Lower leg skin (tissue), 4 donors: ENCODE data around the gene RAD51B. TPM values are rescaled to one million over a fixed set of nuclear protein-coding genes. Genes with fewer than 3 reads are reported as not detected.
A peak's percentile ranks its signal among the peaks of the same experiment; 100 is the strongest.

Experiments used
- DNase-seq, 2 donors: peaks; one replicate each; pipeline ENCODE4 v3.0.0-alpha.2; 2019; ENCODE audit warnings: low spot score in 2 of 2
- H3K4me3 ChIP-seq: fragments of 200-600 bp; sonication (generic); 2 replicates; pipeline ENCODE4 v1.5.1; 2017; ENCODE audit warnings: mild to moderate bottlenecking, low read depth; ENCODE audit not compliant: poor library complexity, severe bottlenecking
- POLR2A ChIP-seq, 2 donors: fragments of 450-650 bp; IDR thresholded peaks; one replicate each; pipeline ENCODE4 v1.6.1; 2016 to 2017; ENCODE audit warnings: antibody characterized with exemption in 2 of 2, mild to moderate bottlenecking in 1 of 2, moderate library complexity in 1 of 2
- WGBS, 2 donors: methylation state at CpG; one replicate each; pipeline ENCODE4 v1.1.5; 2018; 5-methylcytosine and 5-hydroxymethylcytosine counted together
- intact Hi-C: fragments of 100-400 bp; cut with DNase I; formaldehyde crosslinking; loops from one replicate; pipeline ENCODE4 v1.15.0; 2023; ENCODE audit warnings: low total_unique reads
- total RNA-seq, 4 donors: library from RNA; depleted of rRNA; stranded (reverse); fragments of >200 nt; gene quantifications; one replicate each; pipeline ENCODE4 v1.1.0, GENCODE V29; 2016
- TF ChIP-seq, protein P1 (sequence below), 3 donors: fragments of 450-650 bp; IDR thresholded peaks; one replicate each; pipeline ENCODE4 v1.5.1; 2016; ENCODE audit warnings: antibody characterized with exemption in 3 of 3, mild to moderate bottlenecking in 3 of 3, moderate library complexity in 2 of 3

RAD51B gene
- total RNA-seq, 4 donors from 2014 or later: 6.1 to 27.2 (median 13.6) TPM

DNA sequence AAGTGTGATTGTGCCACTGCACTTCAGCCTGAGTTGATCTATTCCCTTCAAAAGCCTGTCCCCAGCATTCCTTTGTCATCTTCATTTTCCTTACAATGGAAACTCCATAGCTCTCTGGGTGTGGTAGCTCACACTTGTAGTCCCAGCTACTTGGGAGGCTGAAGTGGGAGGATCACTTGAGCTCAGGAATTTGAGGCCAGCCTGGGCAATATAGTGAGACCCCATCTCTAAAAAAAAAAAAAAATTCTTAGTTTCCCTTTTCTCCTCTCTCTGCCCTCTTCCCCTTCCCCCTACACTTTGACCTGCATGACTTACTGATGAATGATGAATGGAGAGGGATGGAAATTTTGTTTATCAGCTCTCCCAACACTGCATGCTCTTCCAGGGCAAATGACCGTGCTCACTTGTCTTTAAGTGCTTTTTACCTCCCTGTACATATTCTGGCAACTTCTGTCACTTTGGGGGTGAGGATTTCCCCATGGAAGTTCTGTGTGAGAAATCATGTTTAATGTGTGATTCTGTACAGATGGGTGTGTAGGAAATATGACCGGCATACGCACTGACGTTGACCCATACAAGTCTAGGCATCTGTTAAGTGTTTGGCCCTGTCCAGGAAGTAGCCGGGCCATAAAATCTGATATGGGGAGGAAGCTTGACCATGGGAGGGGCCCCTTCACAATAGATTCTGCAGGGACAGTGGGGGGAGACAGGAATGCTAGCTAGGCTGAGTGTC is 907.9 kb downstream of the RAD51B start:
- no peak overlapping the region for H3K4me3 ChIP-seq
- DNase-seq: no peak
- intact Hi-C loops: no loop called here
- 79 to 83% methylated on average over 5 of the region's 5 CpGs for WGBS, 2 donors
- no peak for TF ChIP-seq POLR2A (IDR thresholded peaks at IDR 0.05)
- TF ChIP-seq, protein P1, sequence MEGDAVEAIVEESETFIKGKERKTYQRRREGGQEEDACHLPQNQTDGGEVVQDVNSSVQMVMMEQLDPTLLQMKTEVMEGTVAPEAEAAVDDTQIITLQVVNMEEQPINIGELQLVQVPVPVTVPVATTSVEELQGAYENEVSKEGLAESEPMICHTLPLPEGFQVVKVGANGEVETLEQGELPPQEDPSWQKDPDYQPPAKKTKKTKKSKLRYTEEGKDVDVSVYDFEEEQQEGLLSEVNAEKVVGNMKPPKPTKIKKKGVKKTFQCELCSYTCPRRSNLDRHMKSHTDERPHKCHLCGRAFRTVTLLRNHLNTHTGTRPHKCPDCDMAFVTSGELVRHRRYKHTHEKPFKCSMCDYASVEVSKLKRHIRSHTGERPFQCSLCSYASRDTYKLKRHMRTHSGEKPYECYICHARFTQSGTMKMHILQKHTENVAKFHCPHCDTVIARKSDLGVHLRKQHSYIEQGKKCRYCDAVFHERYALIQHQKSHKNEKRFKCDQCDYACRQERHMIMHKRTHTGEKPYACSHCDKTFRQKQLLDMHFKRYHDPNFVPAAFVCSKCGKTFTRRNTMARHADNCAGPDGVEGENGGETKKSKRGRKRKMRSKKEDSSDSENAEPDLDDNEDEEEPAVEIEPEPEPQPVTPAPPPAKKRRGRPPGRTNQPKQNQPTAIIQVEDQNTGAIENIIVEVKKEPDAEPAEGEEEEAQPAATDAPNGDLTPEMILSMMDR (IDR thresholded peaks at IDR 0.05): no peak

DNA sequence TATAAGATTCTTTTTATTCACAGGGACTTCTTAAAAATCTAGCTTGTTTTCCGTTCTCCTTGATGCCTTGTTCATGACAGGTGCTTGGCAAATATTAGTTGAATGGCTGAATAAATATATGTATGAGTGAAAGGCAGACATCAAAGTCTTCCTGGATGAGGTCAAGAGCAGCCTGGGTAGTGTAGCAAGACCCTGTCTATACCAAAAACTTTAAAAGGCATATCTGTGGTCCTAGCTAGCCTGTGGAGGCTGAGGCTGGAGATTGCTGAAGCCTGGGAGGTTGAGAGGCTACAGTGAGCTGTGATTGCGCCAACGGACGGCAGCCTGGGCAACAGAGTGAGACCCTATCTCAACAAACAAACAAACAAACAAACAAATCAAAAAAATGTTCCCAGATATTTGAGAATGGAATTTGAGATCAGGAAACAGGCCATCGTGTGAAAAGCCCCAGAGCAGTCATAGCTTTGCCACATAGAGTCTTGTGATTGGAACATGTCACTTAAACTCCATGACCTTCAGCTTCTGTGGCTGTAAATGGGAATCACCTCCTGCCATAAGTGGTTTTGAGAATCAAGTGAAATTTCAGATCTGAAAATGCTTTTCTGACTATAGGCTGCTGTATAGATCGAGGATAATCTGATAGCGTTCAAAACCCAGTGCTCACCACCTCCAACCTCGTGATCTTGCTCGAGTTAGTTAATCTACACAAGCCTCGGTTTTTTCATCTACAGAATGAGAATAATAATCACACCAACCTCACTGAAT is 908.9 kb downstream of the RAD51B start:
- WGBS, 2 donors: 79 to 83% methylated on average over 10 of the region's 10 CpGs
- H3K4me3 ChIP-seq: no peak overlapping the region
- intact Hi-C loops: no loop called here
- DNase-seq: peak in 1 of 2 donors; percentile 32
- TF ChIP-seq, protein P1 (IDR thresholded peaks at IDR 0.05): no peak
- TF ChIP-seq POLR2A (IDR thresholded peaks at IDR 0.05): no peak

DNA sequence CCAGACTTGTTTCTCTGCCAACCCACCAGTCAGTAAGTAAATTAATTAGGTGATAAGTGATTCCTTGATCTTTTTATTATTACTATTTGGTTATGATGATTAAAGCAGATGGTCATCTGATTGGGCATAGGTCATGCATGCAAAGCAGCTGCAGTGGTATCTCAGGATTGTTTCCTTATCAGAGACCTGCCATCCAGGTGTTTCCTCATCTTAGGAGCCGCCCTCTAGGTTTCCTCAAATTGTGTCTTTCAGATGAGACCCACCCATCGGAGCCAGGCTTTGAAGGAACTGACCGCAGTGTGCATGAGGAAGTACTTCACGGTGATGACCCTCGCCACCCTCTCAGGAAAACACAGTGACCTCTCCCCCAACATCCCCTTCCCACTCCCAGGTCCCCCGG is 910.0 kb downstream of the RAD51B start:
- peak in 1 of 2 donors; percentile 82 for DNase-seq
- intact Hi-C loops: no loop called here
- no peak overlapping the region for H3K4me3 ChIP-seq
- TF ChIP-seq, protein P1 (IDR thresholded peaks at IDR 0.05): no peak
- TF ChIP-seq POLR2A (IDR thresholded peaks at IDR 0.05): no peak
- 75 to 85% methylated on average over 6 of the region's 6 CpGs for WGBS, 2 donors

DNA sequence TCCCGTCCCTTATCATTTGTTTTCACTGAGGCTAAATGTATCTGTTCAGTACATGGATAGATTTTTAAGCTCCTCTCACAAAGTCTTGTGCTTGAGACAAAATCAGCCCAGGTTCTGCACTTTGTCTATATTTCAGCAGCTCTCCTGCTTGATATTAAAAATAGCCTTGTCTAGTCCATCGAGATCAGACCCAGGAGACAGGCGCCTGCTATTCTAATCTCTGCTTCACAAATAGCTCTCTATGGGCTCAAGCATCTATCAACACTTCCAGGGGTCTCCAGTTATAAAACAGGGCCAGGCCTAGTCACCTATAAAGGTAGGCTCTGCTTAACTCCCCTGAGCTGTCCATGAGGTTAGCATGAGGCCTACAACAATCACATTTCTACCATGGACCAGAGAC is 910.8 kb downstream of the RAD51B start:
- no peak overlapping the region for H3K4me3 ChIP-seq
- no peak for TF ChIP-seq POLR2A (IDR thresholded peaks at IDR 0.05)
- TF ChIP-seq, protein P1 (IDR thresholded peaks at IDR 0.05): no peak
- intact Hi-C loops: no loop called here
- WGBS, 2 donors: 88 to 90% methylated on average over 3 of the region's 3 CpGs
- peak in 1 of 2 donors; percentile 39 for DNase-seq

DNA sequence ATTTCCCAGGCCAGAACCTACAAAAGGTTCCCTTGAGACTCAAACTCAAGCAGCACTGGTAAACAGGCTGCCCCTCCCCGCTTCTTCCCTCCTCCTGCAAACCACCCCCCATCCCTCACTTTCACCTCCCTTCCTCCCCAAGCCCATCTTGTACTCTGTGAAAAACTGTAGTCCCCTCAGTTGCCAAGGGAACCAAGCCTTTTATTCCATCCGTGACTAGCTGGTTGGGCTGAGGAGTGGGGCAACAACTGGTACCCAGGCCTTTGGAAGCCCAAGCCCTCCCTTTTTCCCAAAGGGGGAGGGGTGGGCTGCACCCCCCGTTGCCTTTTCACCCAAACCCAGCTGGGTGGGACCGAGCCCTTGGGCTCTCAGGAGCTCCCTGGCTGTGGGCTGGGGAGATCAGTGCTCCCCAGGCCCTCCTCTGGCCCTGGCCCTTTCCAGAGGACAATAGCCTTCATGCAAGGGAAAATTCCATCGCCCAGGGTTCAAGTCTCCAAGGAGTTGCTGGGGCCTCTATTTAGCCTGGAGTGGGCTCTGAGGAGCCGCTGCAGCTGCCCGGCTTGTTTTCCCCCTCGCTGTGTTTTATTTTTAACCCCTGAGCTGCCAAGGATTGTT is 911.3 kb downstream of the RAD51B start:
- 54 to 58% methylated on average over 8 of the region's 8 CpGs for WGBS, 2 donors
- intact Hi-C loops: no loop called here
- H3K4me3 ChIP-seq: no peak overlapping the region
- peak in 1 of 2 donors; percentile 70 for DNase-seq
- TF ChIP-seq POLR2A (IDR thresholded peaks at IDR 0.05): no peak
- TF ChIP-seq, protein P1 (IDR thresholded peaks at IDR 0.05): no peak
